Measurements from ENCODE around the gene RPTOR. TPM values are rescaled to one million over a fixed set of nuclear protein-coding genes. Genes with fewer than 3 reads are reported as not detected.
A peak's percentile ranks its signal among the peaks of the same experiment; 100 is the strongest.
"Not testable (repeated sequence)": the region's sequence is repeated elsewhere in the genome, so short reads cannot be mapped to it uniquely, and the experiment has no call there.

Gene RPTOR
- total RNA-seq, 1 donor: 30.0 TPM

DNA sequence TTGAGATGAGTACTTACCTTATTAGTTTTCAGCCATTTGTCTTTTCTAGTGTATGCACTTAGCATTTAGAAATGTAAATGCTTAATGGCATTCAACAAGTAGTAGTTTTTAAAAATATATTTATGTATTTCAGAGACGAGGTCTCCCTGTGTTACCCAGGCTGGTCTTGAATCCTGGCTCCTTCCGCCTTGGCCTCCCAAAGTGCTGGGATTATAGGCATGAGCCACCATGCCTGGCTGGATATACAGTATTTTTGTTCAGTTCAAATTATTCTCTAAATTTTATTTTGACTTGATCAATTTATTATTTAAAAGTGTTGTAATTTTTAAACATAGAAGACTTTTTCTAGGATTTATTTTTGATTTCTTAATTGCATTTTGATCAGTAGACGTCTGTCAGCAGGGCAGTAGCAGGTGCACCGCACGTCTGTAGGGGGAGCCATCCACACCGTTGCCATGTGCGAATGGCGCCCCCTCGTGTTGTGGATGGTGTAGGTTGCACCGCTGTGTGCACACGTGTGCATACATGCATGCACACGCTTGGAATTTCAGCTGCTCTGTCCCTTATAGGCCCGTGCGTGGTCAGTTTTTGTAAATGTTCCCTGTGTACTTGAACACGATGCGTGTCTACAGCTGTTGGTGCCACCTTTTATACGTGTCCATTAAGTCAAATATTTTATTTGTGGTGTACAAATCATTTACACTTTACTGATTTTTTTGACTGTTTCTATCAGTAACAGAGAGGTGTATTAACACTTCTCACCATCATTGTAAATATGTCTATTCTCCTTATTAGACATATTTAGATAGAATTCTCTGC is 30.6 kb downstream of the RPTOR start:
- peak; percentile 86 for DNase-seq (ENCODE audit: low read depth)
- TF ChIP-seq, protein P1, sequence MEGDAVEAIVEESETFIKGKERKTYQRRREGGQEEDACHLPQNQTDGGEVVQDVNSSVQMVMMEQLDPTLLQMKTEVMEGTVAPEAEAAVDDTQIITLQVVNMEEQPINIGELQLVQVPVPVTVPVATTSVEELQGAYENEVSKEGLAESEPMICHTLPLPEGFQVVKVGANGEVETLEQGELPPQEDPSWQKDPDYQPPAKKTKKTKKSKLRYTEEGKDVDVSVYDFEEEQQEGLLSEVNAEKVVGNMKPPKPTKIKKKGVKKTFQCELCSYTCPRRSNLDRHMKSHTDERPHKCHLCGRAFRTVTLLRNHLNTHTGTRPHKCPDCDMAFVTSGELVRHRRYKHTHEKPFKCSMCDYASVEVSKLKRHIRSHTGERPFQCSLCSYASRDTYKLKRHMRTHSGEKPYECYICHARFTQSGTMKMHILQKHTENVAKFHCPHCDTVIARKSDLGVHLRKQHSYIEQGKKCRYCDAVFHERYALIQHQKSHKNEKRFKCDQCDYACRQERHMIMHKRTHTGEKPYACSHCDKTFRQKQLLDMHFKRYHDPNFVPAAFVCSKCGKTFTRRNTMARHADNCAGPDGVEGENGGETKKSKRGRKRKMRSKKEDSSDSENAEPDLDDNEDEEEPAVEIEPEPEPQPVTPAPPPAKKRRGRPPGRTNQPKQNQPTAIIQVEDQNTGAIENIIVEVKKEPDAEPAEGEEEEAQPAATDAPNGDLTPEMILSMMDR (IDR thresholded peaks at IDR 0.05; ENCODE audit: insufficient read depth, low read length): peak; percentile 100
- no peak overlapping the region for H3K4me3 ChIP-seq (ENCODE audit: low read depth, low read length)

DNA sequence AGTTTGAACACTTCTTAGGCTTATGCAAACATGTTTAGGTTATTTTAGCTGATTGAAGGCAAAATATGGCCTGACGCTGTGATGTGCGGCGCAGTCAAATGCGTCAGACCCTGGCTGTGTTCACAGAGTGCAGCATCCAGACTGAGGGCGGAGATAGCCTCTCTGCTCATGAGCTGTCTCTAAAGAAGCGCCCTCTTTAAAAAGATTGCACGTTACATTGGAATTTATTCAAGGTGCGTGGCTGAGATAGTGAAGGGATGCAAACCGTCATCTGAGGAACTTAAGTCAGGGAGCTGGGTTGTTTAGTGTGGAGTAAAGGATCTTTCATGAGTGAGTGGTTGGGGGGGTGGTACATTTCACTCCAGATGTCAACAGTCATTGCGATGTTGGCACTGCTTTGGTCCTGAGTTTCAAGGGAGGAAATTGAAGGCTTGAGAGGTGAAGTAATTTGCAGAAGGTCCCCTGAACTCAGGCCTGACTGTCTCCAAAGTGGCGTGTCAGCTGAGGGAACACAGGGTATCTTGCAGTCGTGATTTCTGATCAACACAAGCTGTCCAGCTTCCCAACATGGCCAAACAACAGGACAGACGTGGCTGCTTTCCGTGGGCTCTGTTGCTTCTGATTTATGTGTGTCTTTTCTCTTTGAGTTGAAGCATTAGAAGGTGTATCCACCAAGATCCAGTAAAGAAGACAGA is 33.4 kb downstream of the RPTOR start:
- H3K4me3 ChIP-seq (ENCODE audit: low read depth, low read length): no peak overlapping the region
- TF ChIP-seq, protein P1 (IDR thresholded peaks at IDR 0.05; ENCODE audit: insufficient read depth, low read length): no peak
- DNase-seq (ENCODE audit: low read depth): no peak

DNA sequence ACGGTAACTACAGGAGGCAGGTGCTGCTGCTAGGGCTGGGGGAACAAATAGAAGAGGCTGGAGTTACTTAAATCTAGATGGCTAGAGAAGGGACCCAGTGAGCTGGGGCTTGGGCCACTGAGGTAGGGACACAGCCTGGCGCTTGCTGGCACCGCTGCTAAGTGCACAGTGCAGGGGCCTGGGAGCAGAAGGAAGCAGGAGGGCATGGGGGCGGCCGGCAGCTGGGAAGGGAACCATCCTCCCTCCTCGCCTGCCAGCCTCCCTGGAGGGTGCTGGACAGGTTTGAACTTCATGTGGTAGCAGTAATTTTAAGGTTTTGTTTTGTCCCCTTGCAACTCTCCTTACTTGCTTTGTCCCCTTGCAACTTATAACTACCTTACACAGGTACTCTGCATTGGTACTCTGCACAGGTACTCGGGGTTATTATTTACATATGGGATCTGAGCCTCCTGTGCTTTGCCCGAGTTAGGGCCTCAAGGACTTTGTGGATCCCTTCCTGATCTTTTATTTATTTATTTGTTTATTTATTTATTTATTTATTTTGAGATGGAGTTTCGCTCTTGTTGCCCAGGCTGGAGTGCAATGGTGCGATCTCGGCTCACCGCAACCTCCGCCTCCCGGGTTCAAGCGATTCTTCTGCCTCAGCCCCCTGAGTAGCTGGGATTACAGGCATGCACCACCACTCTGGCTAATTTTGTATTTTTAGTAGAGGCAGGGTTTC is 34.2 kb downstream of the RPTOR start:
- DNase-seq (ENCODE audit: low read depth): not testable (repeated sequence)

DNA sequence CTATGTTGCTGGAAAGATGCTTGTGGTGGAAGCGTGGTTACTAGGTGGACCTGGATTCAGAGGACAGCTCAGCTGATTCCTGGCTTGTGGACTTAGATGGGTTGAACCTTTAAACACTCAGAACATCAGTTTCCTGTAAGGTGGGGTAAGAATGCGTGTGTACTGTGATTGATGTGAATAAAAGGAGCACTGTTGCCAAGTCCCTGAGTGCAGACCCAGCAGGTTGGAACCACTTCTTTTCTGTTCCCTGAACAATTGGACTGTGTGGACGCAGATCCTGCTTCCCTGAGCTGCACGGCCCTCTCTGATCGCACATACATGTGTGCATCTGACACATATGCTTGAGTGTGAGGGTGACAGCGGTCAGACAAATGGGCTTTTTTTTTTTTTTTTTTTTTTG is 37.5 kb downstream of the RPTOR start:
- H3K4me3 ChIP-seq (ENCODE audit: low read depth, low read length): no peak overlapping the region
- TF ChIP-seq, protein P1 (IDR thresholded peaks at IDR 0.05; ENCODE audit: insufficient read depth, low read length): no peak
- no peak for DNase-seq (ENCODE audit: low read depth)

More for the DNA sequence above, 34.2 kb downstream of the RPTOR start:
- not testable (repeated sequence) for H3K4me3 ChIP-seq (ENCODE audit: low read depth, low read length)

DNA sequence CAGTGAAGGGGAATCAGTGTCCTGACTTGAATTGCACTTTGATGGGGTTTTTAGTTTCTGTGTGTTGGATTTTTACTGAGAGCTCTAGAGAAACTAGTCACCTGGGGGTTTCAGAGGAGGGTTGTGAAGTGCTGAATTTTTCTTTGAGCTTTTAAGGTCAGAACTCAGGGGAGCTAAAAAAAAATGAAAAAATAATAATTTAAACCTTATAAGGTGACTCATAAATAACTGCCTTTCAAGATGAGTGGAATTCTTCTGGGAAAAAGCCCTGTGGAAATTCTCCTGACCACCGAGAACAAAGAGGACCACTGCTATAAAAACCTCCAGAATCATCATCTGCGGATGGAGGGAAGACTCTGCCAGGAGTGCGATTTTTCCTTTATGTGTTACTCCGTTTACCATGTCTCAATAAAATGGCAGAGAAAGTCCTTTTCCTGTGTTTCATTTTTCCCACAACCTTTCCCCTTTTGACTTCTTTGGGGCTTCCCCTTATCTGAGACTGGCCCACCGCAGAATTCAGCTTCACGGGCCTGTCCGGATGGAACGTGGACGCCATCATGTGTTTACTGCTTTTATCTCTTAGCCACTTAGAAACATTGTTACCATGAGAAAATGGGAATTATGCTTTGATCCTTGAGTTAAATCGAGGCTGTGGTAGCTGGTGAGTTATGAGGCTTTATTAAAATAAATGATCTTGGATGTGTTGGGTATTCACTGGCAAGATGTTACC is 39.7 kb downstream of the RPTOR start:
- DNase-seq (ENCODE audit: low read depth): peak; percentile 25
- H3K4me3 ChIP-seq (ENCODE audit: low read depth, low read length): no peak overlapping the region
- TF ChIP-seq, protein P1 (IDR thresholded peaks at IDR 0.05; ENCODE audit: insufficient read depth, low read length): no peak

DNA sequence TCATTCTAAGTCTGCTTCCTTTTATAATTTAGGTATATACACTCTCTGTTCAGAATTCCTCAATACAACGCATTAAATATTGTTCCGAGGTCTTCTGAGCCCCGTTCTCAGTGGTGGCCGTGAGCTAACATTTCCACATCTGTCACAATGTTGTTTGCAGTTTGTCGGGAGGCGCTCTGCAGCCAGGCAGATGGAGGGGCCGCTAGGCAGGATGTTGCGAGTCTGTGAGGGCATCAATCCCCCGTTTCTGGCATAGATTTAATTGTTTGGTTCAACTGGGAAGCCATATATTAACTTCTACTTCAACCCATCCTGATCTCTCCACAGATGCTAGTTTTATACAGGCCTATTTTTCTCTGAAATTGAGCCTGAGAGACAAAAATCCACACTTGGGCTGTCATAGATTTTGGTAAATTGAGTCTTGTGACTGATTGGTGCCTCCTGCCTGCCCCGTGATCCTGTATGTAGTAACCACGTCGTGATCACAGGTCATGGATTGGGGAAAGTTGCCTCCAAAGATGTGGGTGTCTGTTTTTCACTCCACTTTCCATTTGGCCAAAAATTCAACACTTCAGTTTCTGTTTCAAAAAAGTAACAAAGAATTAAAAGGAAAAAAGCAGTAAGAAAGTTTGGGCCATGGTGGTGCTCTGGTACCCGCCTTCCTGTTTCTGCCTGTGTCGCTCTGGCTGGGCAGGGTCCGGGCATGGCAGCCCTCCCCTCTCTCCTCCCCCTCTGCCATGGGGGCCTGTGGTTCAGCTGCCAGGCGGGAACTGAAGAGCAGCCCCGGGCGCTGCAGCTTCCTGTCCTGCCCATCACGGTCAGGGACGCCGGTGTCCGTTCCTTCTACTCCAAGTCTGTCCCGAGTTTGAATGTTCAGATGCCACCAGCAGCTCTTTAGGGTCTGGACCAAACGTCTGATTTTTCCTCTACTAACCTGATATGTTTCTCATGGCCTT is 41.5 kb downstream of the RPTOR start:
- no peak overlapping the region for H3K4me3 ChIP-seq (ENCODE audit: low read depth, low read length)
- TF ChIP-seq, protein P1 (IDR thresholded peaks at IDR 0.05; ENCODE audit: insufficient read depth, low read length): no peak
- no peak for DNase-seq (ENCODE audit: low read depth)

Measured in fibroblast of the aortic adventitia (primary cell).